Peyer's patch (tissue), 4 donors: Measurements from ENCODE around the gene HM13. TPM values are rescaled to one million over a fixed set of nuclear protein-coding genes. Genes with fewer than 3 reads are reported as not detected.

Experiments used
- DNase-seq, 3 donors: peaks; one replicate each; pipeline ENCODE4 v3.0.0-alpha.2; 2017 to 2019
- H3K27ac ChIP-seq, 4 donors: fragments of 200-600 bp; sonication (generic); one replicate each; pipeline ENCODE4 v1.5.1; 2016 to 2019
- H3K27me3 ChIP-seq, 2 donors: fragments of 200-600 bp; sonication (generic); one replicate each; pipeline ENCODE4 v1.5.1; 2019
- H3K36me3 ChIP-seq, 3 donors: fragments of 200-600 bp; sonication (generic); one replicate each; pipeline ENCODE4 v1.5.1; 2016 to 2019
- H3K4me1 ChIP-seq, 4 donors: fragments of 200-600 bp; sonication (generic); one replicate each; pipeline ENCODE4 v1.5.1; 2016 to 2019
- H3K4me3 ChIP-seq, 4 donors: fragments of 200-600 bp; sonication (generic); 1 replicate in 3 of 4; 2 replicates in 1 of 4; pipeline ENCODE4 v1.5.1; 2016 to 2019; ENCODE audit warnings: mild to moderate bottlenecking in 1 of 4
- H3K9me3 ChIP-seq, 4 donors: fragments of 200-600 bp; sonication (generic); one replicate each; pipeline ENCODE4 v1.5.1; 2016 to 2019; ENCODE audit warnings: mild to moderate bottlenecking in 1 of 4
- POLR2A ChIP-seq, 2 donors: fragments of 450-650 bp; IDR thresholded peaks; one replicate each; pipeline ENCODE4 v1.5.1; 2017; ENCODE audit warnings: antibody characterized with exemption in 2 of 2, mild to moderate bottlenecking in 2 of 2, moderate library complexity in 2 of 2
- total RNA-seq, 4 donors: library from RNA; depleted of rRNA; stranded (reverse); fragments of >200 nt; gene quantifications; one replicate each; pipeline ENCODE4 v1.1.0, GENCODE V29; 2016
- TF ChIP-seq, protein P1 (sequence below), 6 experiments: fragments of 450-650 bp in 4 of 6; fragments of 200-600 bp in 2 of 6; sonication (generic) in 1 of 6; IDR thresholded peaks; one replicate each; pipeline ENCODE4 v1.5.1; 2017 to 2019; ENCODE audit warnings: antibody characterized with exemption in 6 of 6, mild to moderate bottlenecking in 3 of 6, moderate library complexity in 1 of 6

The HM13 gene
- total RNA-seq, 4 donors from 2014 or later = 38.9 to 97.4 (median 56.3) TPM

DNA sequence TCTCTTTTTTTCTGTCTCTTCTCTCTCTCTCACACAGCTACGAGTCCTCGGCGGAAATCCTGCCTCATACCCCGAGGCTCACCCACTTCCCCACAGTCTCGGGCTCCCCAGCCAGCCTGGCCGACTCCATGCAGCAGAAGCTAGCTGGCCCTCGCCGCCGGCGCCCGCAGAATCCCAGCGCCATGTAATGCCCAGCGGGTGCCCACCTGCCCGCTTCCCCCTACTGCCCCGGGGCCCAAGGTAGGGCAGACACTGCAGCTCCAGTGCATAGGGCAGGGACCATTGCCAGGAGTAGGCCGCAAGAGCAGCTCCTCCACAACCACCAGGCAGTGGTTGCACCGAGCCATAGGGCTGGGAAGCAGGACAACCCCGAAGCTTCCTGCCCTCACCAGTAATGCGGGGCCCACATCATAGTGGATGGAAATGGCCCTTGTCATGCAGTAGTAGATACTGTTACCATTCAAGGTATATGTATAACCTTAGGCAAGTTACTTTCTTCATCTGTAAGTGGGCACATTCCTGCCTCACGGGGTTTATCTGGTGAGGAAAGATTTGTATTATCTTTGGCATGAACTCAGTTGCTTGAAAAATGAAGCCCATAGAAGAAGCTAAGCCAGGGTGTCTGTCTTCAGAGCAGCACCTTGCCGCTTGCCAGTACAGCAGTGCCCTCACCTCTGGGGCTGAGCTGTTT lies 53.9 kb downstream of the HM13 start:
- Histone ChIP-seq H3K27me3 (no peaks in the 10 kb centered on the region), H3K36me3 (peaks cover 0 to 18% (median 0%) of the 10 kb centered on the region in 3 donors), H3K4me1 (peaks cover 0 to 37% (median 5%) of the 10 kb centered on the region in 4 donors), H3K9me3 (no peaks in the 10 kb centered on the region), H3K4me3 (no peak overlapping the region), H3K27ac (peak overlapping the region in 1 of 4 donors; percentile 38)
- TF ChIP-seq, protein P1, sequence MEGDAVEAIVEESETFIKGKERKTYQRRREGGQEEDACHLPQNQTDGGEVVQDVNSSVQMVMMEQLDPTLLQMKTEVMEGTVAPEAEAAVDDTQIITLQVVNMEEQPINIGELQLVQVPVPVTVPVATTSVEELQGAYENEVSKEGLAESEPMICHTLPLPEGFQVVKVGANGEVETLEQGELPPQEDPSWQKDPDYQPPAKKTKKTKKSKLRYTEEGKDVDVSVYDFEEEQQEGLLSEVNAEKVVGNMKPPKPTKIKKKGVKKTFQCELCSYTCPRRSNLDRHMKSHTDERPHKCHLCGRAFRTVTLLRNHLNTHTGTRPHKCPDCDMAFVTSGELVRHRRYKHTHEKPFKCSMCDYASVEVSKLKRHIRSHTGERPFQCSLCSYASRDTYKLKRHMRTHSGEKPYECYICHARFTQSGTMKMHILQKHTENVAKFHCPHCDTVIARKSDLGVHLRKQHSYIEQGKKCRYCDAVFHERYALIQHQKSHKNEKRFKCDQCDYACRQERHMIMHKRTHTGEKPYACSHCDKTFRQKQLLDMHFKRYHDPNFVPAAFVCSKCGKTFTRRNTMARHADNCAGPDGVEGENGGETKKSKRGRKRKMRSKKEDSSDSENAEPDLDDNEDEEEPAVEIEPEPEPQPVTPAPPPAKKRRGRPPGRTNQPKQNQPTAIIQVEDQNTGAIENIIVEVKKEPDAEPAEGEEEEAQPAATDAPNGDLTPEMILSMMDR (IDR thresholded peaks at IDR 0.05) = no peak
- no peak for TF ChIP-seq POLR2A (IDR thresholded peaks at IDR 0.05)
- DNase-seq = no peak

- no peak overlapping the region for H3K4me3 ChIP-seq
- no peak for DNase-seq
- peak overlapping the region in 2 of 4 donors; percentile 38 to 87 for H3K27ac ChIP-seq
- peaks cover 0 to 41% (median 9%) of the 10 kb centered on the region in 4 donors for H3K4me1 ChIP-seq
- H3K27me3 ChIP-seq = no peaks in the 10 kb centered on the region
- no peaks in the 10 kb centered on the region for H3K9me3 ChIP-seq
- TF ChIP-seq POLR2A (IDR thresholded peaks at IDR 0.05) = no peak
- TF ChIP-seq, protein P1 (IDR thresholded peaks at IDR 0.05) = no peak
- peaks cover 0 to 12% (median 0%) of the 10 kb centered on the region in 3 donors for H3K36me3 ChIP-seq
Measured at GRCh38 chr20:31568773-31569162, 54.5 kb downstream of the HM13 start.

DNA sequence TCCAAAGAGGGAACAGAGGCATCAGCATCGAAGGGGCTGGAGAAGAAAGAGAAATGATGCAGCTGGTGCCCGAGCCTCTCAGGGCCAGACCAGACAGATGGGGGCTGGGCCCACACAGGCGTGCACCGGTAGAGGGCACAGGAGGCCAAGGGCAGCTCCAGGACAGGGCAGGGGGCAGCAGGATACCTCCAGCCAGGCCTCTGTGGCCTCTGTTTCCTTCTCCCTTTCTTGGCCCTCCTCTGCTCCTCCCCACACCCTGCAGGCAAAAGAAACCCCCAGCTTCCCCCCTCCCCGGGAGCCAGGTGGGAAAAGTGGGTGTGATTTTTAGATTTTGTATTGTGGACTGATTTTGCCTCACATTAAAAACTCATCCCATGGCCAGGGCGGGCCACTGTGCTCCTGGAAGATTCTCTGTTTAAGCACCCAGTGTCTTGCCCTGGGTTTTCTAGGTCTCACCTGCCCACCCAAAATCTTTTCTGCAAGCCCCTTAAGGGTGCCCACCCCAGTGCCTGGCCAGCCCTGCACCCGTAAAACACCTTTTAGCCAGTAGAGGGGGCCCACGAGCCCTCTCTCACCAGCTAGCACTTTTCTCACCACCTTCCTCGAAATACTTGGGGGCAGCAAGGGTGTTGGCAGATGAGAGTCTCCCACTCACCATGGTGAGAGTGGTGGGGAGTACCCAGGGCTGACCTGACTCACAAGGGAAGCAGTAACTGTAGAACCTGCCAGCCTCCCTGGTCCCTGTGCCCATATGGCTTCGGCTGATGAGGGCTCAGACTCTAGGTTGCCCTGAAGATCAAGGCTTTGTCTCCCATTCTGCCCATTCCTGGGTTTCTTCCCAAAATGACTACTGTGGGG lies 55.1 kb downstream of the HM13 start:
- peaks cover 0 to 6% (median 0%) of the 10 kb centered on the region in 3 donors for H3K36me3 ChIP-seq
- TF ChIP-seq, protein P1 (IDR thresholded peaks at IDR 0.05) = peak; percentile 32 to 85 (median 80)
- no peak for TF ChIP-seq POLR2A (IDR thresholded peaks at IDR 0.05)
- DNase-seq = peak; percentile 44 to 81 (median 78)
- H3K9me3 ChIP-seq = no peaks in the 10 kb centered on the region
- peaks cover 0 to 44% (median 9%) of the 10 kb centered on the region in 4 donors for H3K4me1 ChIP-seq
- no peak overlapping the region for H3K4me3 ChIP-seq
- H3K27ac ChIP-seq = peak overlapping the region in 3 of 4 donors; percentile 87 to 94 (median 91)
- H3K27me3 ChIP-seq = no peaks in the 10 kb centered on the region

DNA sequence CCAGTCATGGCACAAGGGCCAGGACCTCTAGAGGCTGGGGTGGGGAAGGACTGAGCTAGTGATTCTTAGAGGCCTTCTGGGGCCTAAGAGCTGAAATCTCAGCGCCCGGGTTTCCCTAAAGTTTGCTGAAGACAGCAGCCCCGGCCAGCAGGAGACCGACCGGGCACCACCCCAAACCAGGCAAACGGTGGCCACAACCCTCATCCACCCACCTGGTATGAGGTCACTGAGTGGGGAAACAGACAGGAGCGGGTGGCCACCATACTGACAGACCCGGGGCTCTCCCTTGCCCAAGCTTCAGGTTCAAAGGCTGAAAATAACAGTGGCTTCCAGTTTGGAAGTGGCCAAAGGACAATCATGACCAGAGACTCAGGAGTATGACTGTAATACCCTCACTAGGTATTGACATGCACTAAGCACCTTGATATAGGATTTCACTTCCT lies 55.8 kb downstream of the HM13 start:
- peaks cover 0 to 4% (median 0%) of the 10 kb centered on the region in 3 donors for H3K36me3 ChIP-seq
- no peaks in the 10 kb centered on the region for H3K27me3 ChIP-seq
- peak overlapping the region in 3 of 4 donors; percentile 87 to 94 (median 91) for H3K27ac ChIP-seq
- no peak overlapping the region for H3K4me3 ChIP-seq
- DNase-seq = no peak
- TF ChIP-seq, protein P1 (IDR thresholded peaks at IDR 0.05) = no peak
- no peak for TF ChIP-seq POLR2A (IDR thresholded peaks at IDR 0.05)
- H3K9me3 ChIP-seq = no peaks in the 10 kb centered on the region
- peaks cover 0 to 44% (median 9%) of the 10 kb centered on the region in 4 donors for H3K4me1 ChIP-seq

DNA sequence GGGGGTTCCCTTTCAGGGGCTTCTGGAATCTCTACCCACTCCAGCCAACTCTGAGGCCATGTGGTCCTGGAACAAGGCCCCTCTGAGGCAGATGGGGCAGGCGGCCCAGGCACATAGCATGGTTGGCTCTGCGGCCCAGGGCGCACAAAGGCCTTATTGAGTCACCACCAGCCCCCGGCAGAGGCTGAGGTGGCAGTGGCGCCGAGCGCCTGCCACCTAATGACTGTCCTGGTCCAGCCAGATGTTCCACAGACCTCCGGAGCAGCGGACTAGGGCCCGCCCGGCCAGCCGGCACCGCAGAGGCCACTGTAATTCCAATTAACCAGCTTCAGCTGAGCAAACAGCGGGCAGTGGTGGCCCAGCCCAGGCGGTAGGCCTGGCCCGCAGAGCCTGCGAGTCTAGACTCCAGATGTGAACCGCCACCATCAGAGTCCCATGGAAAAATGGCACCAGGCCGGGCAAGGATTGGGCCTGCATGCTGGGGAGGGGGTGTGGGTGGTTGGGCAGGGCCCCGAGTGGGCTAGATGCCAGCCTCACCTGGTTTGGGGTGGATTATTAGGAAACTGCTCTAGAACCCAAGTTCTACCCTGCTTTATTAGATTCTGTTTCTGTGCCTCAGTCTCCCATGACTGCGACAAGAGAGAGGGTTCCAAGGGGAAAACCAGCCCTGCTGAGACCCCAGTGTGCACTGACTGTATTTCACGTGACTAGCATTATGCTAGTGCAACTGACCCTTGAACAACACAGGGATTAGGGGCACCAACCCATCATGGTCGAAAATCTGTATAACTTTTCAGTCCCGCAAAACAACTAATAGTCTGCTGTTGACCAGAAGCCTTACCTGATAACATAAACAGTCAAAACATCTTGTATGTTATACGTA lies 56.7 kb downstream of the HM13 start:
- DNase-seq = no peak
- H3K4me3 ChIP-seq = no peak overlapping the region
- TF ChIP-seq, protein P1 (IDR thresholded peaks at IDR 0.05) = no peak
- no peak for TF ChIP-seq POLR2A (IDR thresholded peaks at IDR 0.05)
- no peaks in the 10 kb centered on the region for H3K27me3 ChIP-seq
- peak overlapping the region in 3 of 4 donors; percentile 87 to 94 (median 91) for H3K27ac ChIP-seq
- peaks cover 0 to 43% (median 9%) of the 10 kb centered on the region in 4 donors for H3K4me1 ChIP-seq
- H3K36me3 ChIP-seq = peaks cover 0 to 4% (median 0%) of the 10 kb centered on the region in 3 donors
- no peaks in the 10 kb centered on the region for H3K9me3 ChIP-seq
